Umbilical cord (tissue), 2 donors: Measurements from ENCODE around the gene EIF3F. TPM values are rescaled to one million over a fixed set of nuclear protein-coding genes. Genes with fewer than 3 reads are reported as not detected.
"Not testable (repeated sequence)": the region's sequence is repeated elsewhere in the genome, so short reads cannot be mapped to it uniquely, and the experiment has no call there.

Experiments
- DNase-seq: peaks from one replicate; pipeline ENCODE4 v3.0.0-alpha.2; 2015; ENCODE audit warnings: low spot score
- total RNA-seq: library from RNA; depleted of rRNA; stranded (reverse); fragments of >200 nt; gene quantifications from one replicate; pipeline ENCODE4 v1.2.3, GENCODE V29; 2014; ENCODE audit warnings: low replicate concordance; ENCODE audit not compliant: insufficient read depth

EIF3F gene
- 96.3 TPM for total RNA-seq

- DNase-seq = peak; percentile 100
Measured at GRCh38 chr11:7986768-7987559, at the start of gene EIF3F. TSS of gene EIF3F (plus strand) at chr11:7987337. CDS start at chr11:7987353, 16 bp downstream.

- no peak for DNase-seq
Measured at GRCh38 chr11:7941146-7941545, 46.0 kb upstream of the EIF3F start.

GRCh38 chr11:7941608-7942007, 45.5 kb upstream of the EIF3F start, which contains the start of gene OR10A3:
TSS of gene OR10A3 (minus strand) at chr11:7941708. CDS start at chr11:7939520, 2,188 bp downstream.
- DNase-seq = no peak

- DNase-seq = no peak
Measured at GRCh38 chr11:7944123-7944522, 43.0 kb upstream of the EIF3F start.

GRCh38 chr11:7949934-7950333, 37.2 kb upstream of the EIF3F start:
- no peak for DNase-seq

GRCh38 chr11:7955191-7955590, 31.9 kb upstream of the EIF3F start:
- DNase-seq = no peak

GRCh38 chr11:7964261-7964660, 22.9 kb upstream of the EIF3F start:
- no peak for DNase-seq

GRCh38 chr11:7964873-7965272, 22.3 kb upstream of the EIF3F start:
- no peak for DNase-seq

GRCh38 chr11:7965386-7965785, 21.8 kb upstream of the EIF3F start, which contains the start of gene NLRP10:
TSS of gene NLRP10 (minus strand) at chr11:7965447. CDS start at chr11:7963495, 1,952 bp downstream.
- DNase-seq = no peak

GRCh38 chr11:7967097-7967496, 20.0 kb upstream of the EIF3F start:
- DNase-seq = no peak

GRCh38 chr11:7967826-7968225, 19.3 kb upstream of the EIF3F start:
- no peak for DNase-seq

- no peak for DNase-seq
Measured at GRCh38 chr11:7968686-7969085, 18.5 kb upstream of the EIF3F start.

GRCh38 chr11:7969756-7970646, 17.1 kb upstream of the EIF3F start:
- DNase-seq = no peak

- no peak for DNase-seq
Measured at GRCh38 chr11:7971846-7972245, 15.3 kb upstream of the EIF3F start.

GRCh38 chr11:7973011-7973410, 14.1 kb upstream of the EIF3F start:
- no peak for DNase-seq

GRCh38 chr11:7974668-7975067, 12.5 kb upstream of the EIF3F start:
- no peak for DNase-seq

GRCh38 chr11:7977232-7977917, 9.8 kb upstream of the EIF3F start:
- DNase-seq = no peak

GRCh38 chr11:7981619-7982157, 5.4 kb upstream of the EIF3F start:
- DNase-seq = no peak

GRCh38 chr11:7982582-7983119, 4.5 kb upstream of the EIF3F start:
- DNase-seq = no peak

- DNase-seq = no peak
Measured at GRCh38 chr11:7983832-7984590, 3.1 kb upstream of the EIF3F start.

- DNase-seq = not testable (repeated sequence)
Measured at GRCh38 chr11:7987560-7987883, 385 bp downstream of the EIF3F start.
